AG09319 (cell line): ENCODE data around the gene SLITRK6.

ENCODE experiments used
- DNase-seq: peaks from one replicate; pipeline ENCODE4 v3.0.0-alpha.2; 2010; ENCODE audit warnings: low read depth; ENCODE audit errors: extremely low read depth
- CTCF ChIP-seq: IDR thresholded peaks from 2 replicates; pipeline ENCODE4 v1.5.1; 2011; ENCODE audit warnings: low read depth, mild to moderate bottlenecking, inconsistent platforms, low read length, moderate library complexity

SLITRK6 gene, protein sequence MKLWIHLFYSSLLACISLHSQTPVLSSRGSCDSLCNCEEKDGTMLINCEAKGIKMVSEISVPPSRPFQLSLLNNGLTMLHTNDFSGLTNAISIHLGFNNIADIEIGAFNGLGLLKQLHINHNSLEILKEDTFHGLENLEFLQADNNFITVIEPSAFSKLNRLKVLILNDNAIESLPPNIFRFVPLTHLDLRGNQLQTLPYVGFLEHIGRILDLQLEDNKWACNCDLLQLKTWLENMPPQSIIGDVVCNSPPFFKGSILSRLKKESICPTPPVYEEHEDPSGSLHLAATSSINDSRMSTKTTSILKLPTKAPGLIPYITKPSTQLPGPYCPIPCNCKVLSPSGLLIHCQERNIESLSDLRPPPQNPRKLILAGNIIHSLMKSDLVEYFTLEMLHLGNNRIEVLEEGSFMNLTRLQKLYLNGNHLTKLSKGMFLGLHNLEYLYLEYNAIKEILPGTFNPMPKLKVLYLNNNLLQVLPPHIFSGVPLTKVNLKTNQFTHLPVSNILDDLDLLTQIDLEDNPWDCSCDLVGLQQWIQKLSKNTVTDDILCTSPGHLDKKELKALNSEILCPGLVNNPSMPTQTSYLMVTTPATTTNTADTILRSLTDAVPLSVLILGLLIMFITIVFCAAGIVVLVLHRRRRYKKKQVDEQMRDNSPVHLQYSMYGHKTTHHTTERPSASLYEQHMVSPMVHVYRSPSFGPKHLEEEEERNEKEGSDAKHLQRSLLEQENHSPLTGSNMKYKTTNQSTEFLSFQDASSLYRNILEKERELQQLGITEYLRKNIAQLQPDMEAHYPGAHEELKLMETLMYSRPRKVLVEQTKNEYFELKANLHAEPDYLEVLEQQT

DNA sequence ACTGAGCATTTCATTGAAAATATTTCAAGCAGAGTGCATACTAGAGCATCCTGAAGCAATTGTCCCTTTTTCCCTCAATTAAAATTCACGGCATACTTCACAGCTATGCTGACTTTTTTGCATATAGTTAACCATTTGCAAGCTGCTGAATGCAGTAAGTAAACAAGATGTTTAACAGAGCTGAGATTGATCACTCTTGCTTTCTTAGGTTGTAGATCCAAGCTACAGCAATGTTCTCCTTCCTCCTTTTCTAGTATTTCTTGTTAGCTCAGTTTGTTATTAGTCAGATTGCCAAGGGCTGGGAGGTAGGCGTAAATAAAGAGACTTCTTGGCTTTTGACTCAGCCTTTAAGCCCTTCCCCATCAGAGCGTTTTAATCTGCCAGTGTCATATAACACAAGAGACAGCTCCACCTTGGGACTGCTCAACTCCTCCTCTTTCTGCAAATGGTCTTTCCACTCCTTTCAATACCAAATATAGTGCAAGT, at the start of gene SLITRK6:
TSS of gene SLITRK6 (minus strand) at position 323 of the 486 bp plus-strand sequence. CDS start 2,911 bp downstream, outside the sequence.
- peak; percentile 22 for TF ChIP-seq CTCF
- peak; percentile 5 for DNase-seq

- DNase-seq: no peak
- no peak for TF ChIP-seq CTCF
Measured at GRCh38 chr13:85847012-85847411, 47.8 kb upstream of the SLITRK6 start.

DNA sequence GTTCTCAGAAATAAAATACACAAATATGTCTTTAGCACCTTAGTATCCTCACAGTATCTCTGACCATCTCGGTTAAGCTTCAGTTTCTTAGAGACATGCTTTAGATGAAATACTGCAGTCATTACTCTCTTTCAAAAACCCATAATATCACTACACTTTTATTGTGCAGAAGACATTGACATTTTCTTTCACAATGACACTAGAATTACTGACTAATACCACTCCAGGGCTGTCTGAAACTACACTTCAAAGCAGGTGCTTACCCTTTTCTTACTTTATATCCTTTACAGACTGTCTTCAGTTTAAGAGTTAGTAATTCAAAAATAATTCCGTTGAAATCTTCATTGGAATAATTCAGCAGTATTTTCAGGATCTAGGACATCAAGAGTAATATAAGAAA, 42.2 kb upstream of the SLITRK6 start:
- DNase-seq: no peak
- TF ChIP-seq CTCF: no peak

- no peak for TF ChIP-seq CTCF
- DNase-seq: no peak
Measured at GRCh38 chr13:85833921-85834320, 34.7 kb upstream of the SLITRK6 start.

- TF ChIP-seq CTCF: peak; percentile 59
Measured at GRCh38 chr13:85828094-85828684, 29.0 kb upstream of the SLITRK6 start.

DNA sequence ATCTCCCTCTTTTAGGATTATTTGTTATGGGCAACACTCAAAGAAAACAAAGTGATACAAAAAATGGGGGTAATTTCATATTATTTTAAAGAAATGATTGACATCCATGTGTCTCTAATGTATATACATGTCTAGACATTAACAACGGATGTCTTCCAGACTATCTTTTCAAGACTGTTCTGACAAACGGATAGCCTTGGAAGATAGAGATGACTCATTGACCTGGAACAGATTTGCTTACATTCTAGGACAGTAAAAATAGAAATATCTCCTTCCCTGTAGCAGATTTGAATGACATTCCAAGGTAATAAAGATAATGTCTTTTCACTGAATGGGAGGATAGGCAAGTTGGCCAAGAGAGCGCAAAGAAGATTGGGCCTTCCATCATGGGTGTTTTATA, 26.2 kb upstream of the SLITRK6 start:
- no peak for DNase-seq
- no peak for TF ChIP-seq CTCF

More at GRCh38 chr13:85828094-85828684, 29.0 kb upstream of the SLITRK6 start:
- no peak for DNase-seq
